ENCODE measurements around the gene SLC23A2.
"Not testable (repeated sequence)": the region's sequence is repeated elsewhere in the genome, so short reads cannot be mapped to it uniquely, and the experiment has no call there.

Gene SLC23A2

DNA sequence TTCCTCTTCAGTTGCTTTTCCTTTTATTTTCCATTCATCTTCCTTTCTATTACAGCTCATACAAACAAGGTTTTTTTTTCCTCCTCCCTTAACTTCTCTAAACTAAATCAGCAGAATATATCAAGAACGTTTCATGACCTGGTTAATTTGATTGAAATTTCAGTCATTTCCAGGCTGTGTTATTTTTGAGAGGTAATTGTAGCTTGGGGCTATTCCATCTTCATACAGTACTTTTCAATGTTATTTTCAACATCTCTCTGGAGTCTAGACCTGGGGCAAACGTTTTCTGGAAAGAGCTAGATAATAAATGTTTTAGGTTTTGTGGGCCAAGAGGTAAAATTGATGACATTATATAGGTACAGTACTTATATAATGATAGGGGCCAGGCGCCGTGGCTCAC is 4.0 kb upstream of the SLC23A2 start:
- DNase-seq, result no peak

GRCh38 chr20:5004825-5005224 is 3.5 kb upstream of the SLC23A2 start:
- DNase-seq, result not testable (repeated sequence)

- no peak for DNase-seq
Observed at GRCh38 chr20:5003626-5004025, 2.3 kb upstream of the SLC23A2 start.

DNA sequence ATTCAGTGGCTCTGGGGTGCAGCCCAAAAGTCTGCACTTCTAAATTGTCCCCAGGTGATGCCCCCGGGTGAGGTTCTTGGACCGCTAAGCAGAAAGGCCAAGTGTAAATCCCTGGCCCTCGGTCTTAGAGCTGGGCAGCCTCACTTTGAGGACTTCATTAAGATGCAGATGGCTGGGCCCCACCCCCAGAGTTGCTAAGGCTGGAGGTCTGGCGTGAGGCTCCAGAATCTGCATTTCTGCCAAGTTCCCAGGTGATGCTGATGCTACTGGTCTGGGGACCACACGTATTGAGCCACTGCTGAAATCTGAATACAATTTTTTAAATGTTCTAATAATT is 735 bp upstream of the SLC23A2 start:
- no peak for DNase-seq

GRCh38 chr20:5000263-5001173 is 792 bp downstream of the SLC23A2 start:
- no peak for DNase-seq

- DNase-seq, result no peak
Observed at GRCh38 chr20:4999788-5000187, 1.5 kb downstream of the SLC23A2 start.

DNA sequence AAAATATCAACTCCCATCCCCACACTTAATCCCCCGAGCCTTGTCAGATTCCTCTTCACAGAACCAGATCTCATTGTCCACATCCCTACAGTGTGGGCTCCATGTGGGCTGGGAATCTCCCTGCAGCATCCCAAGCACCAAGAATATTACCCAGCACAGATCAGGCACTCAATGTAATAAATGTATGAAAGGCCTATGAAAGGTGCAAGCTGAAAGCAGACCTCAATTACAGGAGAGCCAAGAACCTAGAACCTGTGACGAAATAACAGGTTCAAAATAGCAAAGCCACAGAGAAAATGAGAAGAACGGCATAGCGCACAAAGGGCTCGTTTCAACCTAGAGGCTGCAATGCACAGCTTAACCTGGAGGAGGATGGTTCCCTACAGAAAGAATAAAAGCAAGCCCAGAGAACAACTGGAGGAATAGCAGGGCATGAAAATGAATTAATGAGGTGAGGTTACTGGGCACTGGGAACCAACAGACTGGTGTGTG is 3.1 kb downstream of the SLC23A2 start:
- DNase-seq, result no peak

DNA sequence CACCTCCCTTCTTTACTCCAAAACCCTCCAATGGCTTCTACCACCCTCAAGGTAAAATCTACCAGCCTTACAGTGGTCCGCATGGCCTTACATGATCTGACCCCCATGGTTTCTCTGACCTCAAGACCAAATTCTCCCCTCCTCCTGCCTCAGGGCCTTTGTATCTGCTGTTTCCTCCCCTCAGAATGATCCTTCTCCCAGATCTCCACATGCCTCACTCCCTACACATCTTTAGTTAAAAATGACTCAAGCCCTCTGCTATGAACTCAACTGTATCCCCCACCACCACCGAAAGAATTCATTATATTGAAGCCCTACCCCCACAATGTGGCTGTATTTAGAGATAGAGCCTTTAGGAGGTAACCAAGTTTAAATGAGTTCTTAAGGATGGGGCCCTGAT is 4.1 kb downstream of the SLC23A2 start:
- no peak for DNase-seq

DNA sequence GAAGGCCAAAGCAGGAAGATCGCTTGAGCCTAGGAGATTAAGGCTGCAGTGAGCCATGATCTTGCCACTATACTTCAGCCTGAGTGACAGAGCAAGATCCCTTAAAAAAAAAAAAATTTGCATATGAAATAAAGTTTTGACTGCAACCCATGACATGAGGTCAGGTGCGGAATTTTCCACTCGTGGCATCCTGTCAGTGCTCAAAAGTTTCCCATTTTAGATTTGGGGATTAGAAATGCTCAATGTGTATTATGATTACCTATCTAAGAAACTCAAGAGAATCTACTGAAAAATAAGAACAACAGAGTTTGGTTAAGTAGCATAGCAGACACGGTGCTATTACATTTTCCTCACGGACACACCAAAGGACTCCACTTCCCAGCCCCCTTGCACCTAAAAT is 11.7 kb downstream of the SLC23A2 start:
- DNase-seq, result no peak

DNA sequence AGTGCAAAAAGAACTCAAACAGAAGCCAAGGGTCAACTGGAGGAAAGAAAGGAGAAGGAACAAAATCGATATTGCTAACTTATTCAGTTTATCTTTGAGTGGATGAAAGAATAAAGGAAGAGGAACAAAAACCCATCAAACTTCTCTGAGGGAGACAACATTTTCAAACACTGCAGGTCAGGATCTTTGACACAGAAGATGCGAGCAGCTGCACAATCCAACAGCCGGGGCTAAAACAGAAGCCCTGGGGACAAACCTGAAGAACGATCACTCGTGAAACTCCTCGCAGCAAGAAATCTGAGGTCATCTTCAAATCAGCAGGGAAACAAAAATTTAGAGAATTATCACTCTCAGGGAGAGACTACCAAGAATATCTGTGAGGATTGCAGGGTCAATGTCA is 14.2 kb downstream of the SLC23A2 start:
- no peak for DNase-seq

GRCh38 chr20:4985658-4986057 is 15.7 kb downstream of the SLC23A2 start:
- peak; percentile 22 for DNase-seq

DNA sequence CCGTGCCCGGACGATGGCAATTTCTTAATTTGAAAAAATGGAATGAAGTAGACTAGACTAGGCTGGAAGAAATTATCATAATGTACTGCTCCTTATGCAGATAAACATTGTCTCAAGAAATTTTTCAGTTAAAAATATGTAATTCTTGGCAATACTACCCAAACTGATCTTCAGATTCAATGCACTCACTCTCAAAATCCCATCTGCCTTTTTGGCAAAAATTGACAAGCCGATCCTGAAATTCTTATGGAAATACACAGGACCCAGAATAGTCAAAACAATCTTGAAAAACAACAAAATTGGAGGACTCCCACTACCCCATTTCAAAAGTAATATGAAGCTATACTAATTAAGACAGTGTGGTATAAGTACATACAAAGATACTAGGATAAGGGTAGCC is 19.0 kb downstream of the SLC23A2 start:
- peak; percentile 21 for DNase-seq

DNA sequence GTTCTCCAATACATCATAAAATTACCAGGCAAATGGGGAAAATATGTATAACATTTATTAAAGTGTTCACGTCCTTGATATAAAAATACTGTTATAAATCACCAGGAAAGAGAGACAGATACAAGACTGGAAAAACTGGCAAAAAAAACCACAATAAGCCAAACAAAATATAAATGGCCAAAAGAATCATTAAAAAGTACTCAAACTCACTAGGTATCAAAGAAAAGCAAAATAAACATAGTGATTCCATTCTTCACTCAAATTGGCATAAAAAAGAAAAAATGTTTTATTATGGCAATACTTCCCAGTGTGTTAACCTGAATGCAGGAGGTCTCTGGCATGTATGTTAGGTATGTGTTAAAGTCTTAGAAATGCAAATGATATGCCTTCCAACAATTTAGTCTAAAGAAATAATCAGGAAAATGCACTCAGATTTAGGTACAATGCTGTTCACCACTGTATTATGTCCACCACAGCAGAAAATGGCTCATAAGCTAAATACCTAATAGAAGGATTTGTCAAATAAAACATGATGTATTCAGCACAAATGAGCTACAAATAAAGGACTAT is 21.4 kb downstream of the SLC23A2 start:
- no peak for DNase-seq

- DNase-seq, result no peak
Observed at GRCh38 chr20:4978050-4978918, 23.0 kb downstream of the SLC23A2 start.

DNA sequence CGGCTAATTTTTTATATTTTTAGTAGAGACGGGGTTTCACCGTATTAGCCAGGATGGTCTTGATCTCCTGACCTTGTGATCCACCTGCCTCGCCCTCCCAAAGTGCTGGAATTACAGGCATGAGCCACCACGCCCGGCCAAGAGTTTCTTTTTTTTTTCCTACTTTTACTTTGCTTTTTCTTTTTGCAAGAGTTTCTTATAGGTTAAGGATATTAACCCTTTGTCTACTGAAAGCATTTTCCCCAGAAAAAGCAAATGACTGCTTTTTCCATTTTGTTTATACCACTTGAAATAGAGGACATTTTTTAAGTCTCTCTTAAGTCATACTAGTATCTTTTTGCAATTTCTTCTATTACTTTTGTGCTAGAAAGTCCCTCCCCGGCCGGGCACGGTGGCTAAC is 25.3 kb downstream of the SLC23A2 start:
- not testable (repeated sequence) for DNase-seq

DNA sequence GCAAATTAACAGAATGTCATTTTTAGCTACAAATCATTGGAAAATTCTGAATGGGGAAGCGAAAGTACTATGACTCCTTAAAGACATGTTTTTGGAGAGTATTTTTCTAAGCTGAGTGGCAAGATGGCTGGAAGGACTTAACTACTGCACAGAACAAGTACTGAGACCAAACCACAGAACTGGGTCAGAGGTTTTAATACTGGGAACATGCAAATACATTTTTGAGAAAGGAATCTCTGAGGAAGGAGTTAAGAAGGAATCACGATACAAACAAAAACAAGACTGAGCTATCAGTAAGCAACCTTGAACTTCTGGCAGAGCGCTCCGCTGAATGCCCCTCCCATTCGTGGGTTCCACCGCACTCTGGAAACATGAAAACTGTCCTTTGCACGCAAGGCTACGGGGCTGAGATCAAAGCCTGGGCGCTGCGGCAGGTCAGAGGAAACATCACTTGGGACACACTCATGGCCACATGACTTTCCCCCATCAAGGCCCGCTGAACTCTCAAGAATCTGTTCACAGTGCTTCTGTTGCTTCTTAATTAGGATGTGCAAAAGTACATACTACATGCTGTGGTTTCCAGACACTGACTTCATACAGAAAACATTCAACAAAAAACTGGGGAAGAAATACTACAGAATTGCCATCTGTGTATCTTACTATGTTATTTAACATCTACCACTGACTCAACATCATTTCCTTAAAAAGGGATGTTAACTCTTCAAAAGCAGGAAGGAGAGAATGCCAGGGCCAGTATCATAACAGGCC is 27.8 kb downstream of the SLC23A2 start:
- no peak for DNase-seq

GRCh38 chr20:4972506-4973251 is 28.6 kb downstream of the SLC23A2 start:
- DNase-seq, result no peak

DNA sequence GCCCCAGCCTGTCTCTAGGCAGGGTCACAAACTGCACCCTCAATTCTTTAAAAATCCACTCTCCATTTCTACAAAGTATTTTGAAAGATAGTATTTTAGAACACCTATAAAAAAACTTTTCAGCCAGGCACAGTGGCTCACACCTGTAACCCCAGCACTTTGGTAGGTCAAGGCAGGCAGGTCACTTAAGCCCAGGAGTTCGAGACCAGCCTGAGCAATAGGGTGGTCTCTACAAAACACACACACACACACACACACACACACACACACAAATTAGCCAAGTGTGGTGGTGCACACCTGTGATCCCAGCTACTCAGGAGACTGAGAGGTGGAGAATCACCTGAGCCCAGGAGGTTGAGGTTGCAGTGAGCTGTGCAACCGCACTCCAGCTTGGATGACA is 30.2 kb downstream of the SLC23A2 start:
- DNase-seq, result no peak

- no peak for DNase-seq
Observed at GRCh38 chr20:4967752-4968477, 33.4 kb downstream of the SLC23A2 start.

- DNase-seq, result no peak
Observed at GRCh38 chr20:4966826-4967751, 34.2 kb downstream of the SLC23A2 start.
